DOHH2 (cell line): ENCODE data around the gene LCE2B.
"Not testable (repeated sequence)": the region's sequence is repeated elsewhere in the genome, so short reads cannot be mapped to it uniquely, and the experiment has no call there.

Experiments used
- H3F3A ChIP-seq: fragments of 200-600 bp; sonication (generic), shearing (Covaris generic); 2 replicates; pipeline ENCODE4 v1.6.0; 2016; ENCODE audit warnings: antibody characterized with exemption, mild to moderate bottlenecking; ENCODE audit not compliant: control insufficient read depth, insufficient read depth
- H3K27ac ChIP-seq: fragments of 200-600 bp; sonication (generic); 2 replicates; pipeline ENCODE4 v1.5.1; 2014; ENCODE audit warnings: low read depth, mild to moderate bottlenecking, low read length, moderate library complexity
- H3K27me3 ChIP-seq: fragments of 200-600 bp; sonication (generic); 2 replicates; pipeline ENCODE4 v1.6.1; 2014; ENCODE audit warnings: mild to moderate bottlenecking, low read length, mixed read lengths; ENCODE audit not compliant: control insufficient read depth
- H3K36me3 ChIP-seq: fragments of 200-600 bp; sonication (generic); 2 replicates; pipeline ENCODE4 v1.6.1; 2014; ENCODE audit warnings: mild to moderate bottlenecking, low read length, moderate library complexity, mixed read lengths; ENCODE audit not compliant: control insufficient read depth
- H3K4me1 ChIP-seq: fragments of 200-600 bp; sonication (generic); 2 replicates; pipeline ENCODE4 v1.6.1; 2014; ENCODE audit warnings: mild to moderate bottlenecking, low read length, mixed read lengths; ENCODE audit not compliant: control insufficient read depth
- H3K4me2 ChIP-seq: fragments of 200-600 bp; sonication (generic); 2 replicates; pipeline ENCODE4 v1.6.0; 2014; ENCODE audit warnings: mild to moderate bottlenecking, low read length, moderate library complexity
- H3K4me3 ChIP-seq: fragments of 200-600 bp; sonication (generic); 2 replicates; pipeline ENCODE4 v1.5.1; 2014; ENCODE audit warnings: mild to moderate bottlenecking, low read length, mixed read lengths
- H3K79me2 ChIP-seq: fragments of 200-600 bp; sonication (generic); 2 replicates; pipeline ENCODE4 v1.6.1; 2014; ENCODE audit warnings: mild to moderate bottlenecking, low read length, mixed read lengths; ENCODE audit not compliant: control insufficient read depth
- H3K9me2 ChIP-seq: fragments of 200-600 bp; sonication (generic); replicated peaks from 2 replicates; pipeline ENCODE4 v1.6.1; 2014; ENCODE audit warnings: mild to moderate bottlenecking, low read length, mixed read lengths; ENCODE audit not compliant: control insufficient read depth
- H3K9me3 ChIP-seq: fragments of 200-600 bp; sonication (generic); 2 replicates; pipeline ENCODE4 v1.6.1; 2014; ENCODE audit warnings: antibody characterized with exemption, low read length, mixed read lengths; ENCODE audit not compliant: control insufficient read depth, insufficient read depth
- H4K20me1 ChIP-seq: fragments of 200-600 bp; sonication (generic); 2 replicates; pipeline ENCODE4 v1.6.0; 2014; ENCODE audit warnings: low read depth, mild to moderate bottlenecking, antibody characterized with exemption, low read length, moderate library complexity; ENCODE audit not compliant: control insufficient read depth, insufficient read depth
- EZH2phosphoT487 ChIP-seq: fragments of 200-600 bp; sonication (generic); IDR thresholded peaks from 2 replicates; pipeline ENCODE4 v1.6.1; 2017; ENCODE audit warnings: borderline replicate concordance, mild to moderate bottlenecking, antibody characterized with exemption, low read length, moderate library complexity, mixed read lengths
- TF ChIP-seq, protein P1 (sequence below): fragments of 200-600 bp; sonication (generic); IDR thresholded peaks from one replicate; pipeline ENCODE4 v1.5.1; 2014; ENCODE audit warnings: antibody characterized with exemption, mild to moderate bottlenecking, low read depth, low read length; ENCODE audit not compliant: poor library complexity, severe bottlenecking

The LCE2B gene

DNA sequence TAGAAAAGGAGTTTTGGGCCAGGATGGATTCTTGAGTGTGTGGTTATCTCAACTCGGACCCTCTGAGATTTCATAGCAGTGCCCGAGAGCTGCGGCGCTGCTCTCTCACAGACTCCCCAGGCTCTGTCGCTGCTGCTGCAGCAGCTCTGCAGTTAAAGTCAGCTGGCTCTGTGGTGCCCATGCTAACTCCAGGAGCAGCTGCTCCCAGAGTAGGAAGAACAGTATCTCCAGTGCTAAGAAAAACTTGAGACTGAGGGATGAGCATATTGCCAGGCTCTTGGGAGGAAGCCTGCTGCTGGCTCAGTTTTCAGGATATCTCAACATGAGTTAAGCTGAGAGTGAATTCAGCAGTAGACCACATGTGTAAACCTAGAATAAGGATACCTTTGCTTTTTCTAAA is 18.3 kb upstream of the LCE2B start:
- Histone ChIP-seq H3F3A (no peaks in the 10 kb centered on the region), H3K4me1 (no peaks in the 10 kb centered on the region), H3K4me3 (no peak overlapping the region), H3K4me2 (no peak overlapping the region), H3K27me3 (no peaks in the 10 kb centered on the region), H3K27ac (no peak overlapping the region), H4K20me1 (no peaks in the 10 kb centered on the region), H3K9me2 (no peaks in the 10 kb centered on the region), H3K9me3 (no peaks in the 10 kb centered on the region), H3K36me3 (no peaks in the 10 kb centered on the region), H3K79me2 (no peaks in the 10 kb centered on the region)
- no peak for TF ChIP-seq EZH2phosphoT487
- TF ChIP-seq, protein P1, sequence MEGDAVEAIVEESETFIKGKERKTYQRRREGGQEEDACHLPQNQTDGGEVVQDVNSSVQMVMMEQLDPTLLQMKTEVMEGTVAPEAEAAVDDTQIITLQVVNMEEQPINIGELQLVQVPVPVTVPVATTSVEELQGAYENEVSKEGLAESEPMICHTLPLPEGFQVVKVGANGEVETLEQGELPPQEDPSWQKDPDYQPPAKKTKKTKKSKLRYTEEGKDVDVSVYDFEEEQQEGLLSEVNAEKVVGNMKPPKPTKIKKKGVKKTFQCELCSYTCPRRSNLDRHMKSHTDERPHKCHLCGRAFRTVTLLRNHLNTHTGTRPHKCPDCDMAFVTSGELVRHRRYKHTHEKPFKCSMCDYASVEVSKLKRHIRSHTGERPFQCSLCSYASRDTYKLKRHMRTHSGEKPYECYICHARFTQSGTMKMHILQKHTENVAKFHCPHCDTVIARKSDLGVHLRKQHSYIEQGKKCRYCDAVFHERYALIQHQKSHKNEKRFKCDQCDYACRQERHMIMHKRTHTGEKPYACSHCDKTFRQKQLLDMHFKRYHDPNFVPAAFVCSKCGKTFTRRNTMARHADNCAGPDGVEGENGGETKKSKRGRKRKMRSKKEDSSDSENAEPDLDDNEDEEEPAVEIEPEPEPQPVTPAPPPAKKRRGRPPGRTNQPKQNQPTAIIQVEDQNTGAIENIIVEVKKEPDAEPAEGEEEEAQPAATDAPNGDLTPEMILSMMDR, result no peak

DNA sequence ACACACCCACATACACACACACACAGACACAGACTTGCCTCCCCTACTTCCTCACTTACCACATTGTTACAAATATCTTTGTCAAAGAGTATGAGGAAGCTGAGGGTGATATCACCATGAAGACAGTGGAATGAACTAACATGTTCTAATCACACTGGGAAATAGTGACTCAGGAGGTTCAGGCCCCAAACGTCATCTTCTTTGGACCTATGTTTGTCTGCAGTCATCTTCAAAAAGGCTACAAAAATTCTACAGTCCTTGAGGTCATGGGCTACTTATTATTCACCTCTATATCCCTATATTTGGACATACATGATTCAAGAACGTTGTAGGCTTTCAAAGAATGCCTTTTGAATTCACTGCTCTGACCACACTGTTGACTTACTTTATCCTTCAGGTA is 12.9 kb upstream of the LCE2B start:
- Histone ChIP-seq H3K4me1 (no peaks in the 10 kb centered on the region), H3K4me3 (no peak overlapping the region), H3K79me2 (no peaks in the 10 kb centered on the region), H3K9me2 (no peaks in the 10 kb centered on the region), H4K20me1 (no peaks in the 10 kb centered on the region), H3K4me2 (no peak overlapping the region), H3K36me3 (no peaks in the 10 kb centered on the region), H3K27ac (no peak overlapping the region), H3K9me3 (no peaks in the 10 kb centered on the region), H3F3A (no peaks in the 10 kb centered on the region), H3K27me3 (no peaks in the 10 kb centered on the region)
- TF ChIP-seq, protein P1, result no peak
- TF ChIP-seq EZH2phosphoT487, result no peak

DNA sequence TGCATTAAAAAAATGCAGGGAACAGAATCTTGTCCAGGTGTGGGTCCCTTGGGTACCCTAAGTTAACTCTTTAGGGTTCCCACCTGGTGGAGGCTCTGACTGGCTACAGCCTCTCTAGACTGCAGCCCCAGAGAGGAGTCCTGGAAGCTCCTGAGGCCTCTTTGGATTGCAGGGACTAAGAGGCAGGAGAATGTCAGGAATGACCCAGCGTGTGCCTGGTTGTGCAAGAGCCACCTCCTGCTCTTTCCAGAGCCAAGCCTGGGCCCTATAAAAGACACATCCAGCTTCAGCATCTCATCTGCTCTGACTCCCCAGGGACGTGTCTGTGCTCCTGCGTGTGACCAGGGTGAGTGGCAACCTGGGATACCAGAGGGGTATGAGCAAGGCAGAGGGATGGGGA is 10.9 kb upstream of the LCE2B start, which contains the start of gene LCE2C:
Gene LCE2C, plus strand, starts transcription at position 297 of the 400 bp plus-strand sequence. CDS start 737 bp downstream, outside the sequence.
- not testable (repeated sequence) for H3K27me3 ChIP-seq, H3K27ac ChIP-seq, H3K4me3 ChIP-seq, H3K9me2 ChIP-seq, H3K36me3 ChIP-seq, H3F3A ChIP-seq, H3K4me2 ChIP-seq, H3K9me3 ChIP-seq, H3K4me1 ChIP-seq, H4K20me1 ChIP-seq, H3K79me2 ChIP-seq

DNA sequence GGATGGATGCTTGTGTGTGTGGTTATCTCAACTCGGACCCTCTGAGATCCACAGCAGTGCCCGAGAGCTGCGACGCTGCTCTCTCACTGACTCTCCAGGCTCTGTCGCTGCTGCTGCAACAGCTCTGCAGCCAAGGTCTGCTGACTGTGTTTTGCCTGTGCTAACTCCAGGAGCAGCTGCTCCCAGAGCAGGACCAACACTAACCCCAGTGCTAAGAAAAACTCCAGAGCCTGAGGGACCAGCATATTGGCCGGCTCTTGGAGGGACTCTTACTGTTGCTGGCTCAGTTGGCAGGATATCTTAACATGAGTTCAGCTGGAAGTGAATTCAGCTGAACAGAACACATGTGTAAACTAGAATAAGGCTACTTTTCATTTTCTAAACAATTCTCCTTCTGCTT is 6.5 kb upstream of the LCE2B start:
- no peaks in the 10 kb centered on the region for H3K9me3 ChIP-seq
- H4K20me1 ChIP-seq, result no peaks in the 10 kb centered on the region
- no peak overlapping the region for H3K4me2 ChIP-seq
- no peaks in the 10 kb centered on the region for H3K9me2 ChIP-seq
- H3K27me3 ChIP-seq, result peaks cover 2% of the 10 kb centered on the region; the same call in 1 of the 2 replicates
- H3K36me3 ChIP-seq, result no peaks in the 10 kb centered on the region
- no peak for TF ChIP-seq EZH2phosphoT487
- TF ChIP-seq, protein P1, result no peak
- H3K27ac ChIP-seq, result no peak overlapping the region
- no peak overlapping the region for H3K4me3 ChIP-seq
- H3K79me2 ChIP-seq, result no peaks in the 10 kb centered on the region
- no peaks in the 10 kb centered on the region for H3K4me1 ChIP-seq
- no peaks in the 10 kb centered on the region for H3F3A ChIP-seq
